ENCODE measurements around the gene UBXN6.

DNA sequence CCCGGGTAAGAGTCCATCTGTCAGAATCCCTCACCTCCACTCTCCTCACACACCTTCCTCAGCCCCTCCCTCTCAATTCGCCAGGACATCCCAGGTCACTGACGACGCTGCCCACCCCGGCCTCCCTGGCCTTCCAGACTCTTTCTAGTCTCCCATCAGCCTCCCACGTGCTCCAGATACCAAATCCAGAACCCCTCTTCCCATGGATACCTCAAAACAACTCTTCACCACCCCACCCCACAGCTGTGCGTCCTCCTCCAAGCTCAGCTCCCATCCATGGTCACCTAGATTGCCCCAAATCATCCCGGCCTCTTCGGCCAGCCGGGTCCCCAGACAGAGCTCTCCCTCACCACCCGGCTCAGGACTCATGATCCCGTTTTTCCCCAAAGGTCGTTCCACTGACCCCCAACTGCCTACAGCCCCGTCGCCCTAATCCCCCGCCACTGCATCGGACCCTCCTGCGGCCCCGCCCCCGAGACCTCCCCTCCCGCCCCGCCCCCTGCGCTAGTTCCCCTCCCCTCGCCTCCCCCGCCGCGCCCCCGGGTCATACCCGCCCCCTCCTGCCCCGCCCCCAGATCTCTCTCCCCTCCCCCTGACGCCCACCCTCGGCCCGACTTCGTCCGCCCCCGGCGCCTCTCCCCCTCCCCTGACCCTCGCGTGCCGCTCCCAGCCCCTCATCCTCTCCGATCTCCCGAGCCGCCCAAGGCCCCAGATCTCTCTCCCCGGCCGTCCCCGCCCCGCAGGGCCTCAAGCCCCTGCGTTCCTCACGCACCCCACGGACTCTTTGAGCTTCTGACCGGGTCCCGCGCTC is 546 bp downstream of the UBXN6 start:
- TF ChIP-seq POLR2AphosphoS5 (IDR thresholded peaks at IDR 0.05) (no peak), POLR2A (IDR thresholded peaks at IDR 0.05) (no peak)
- TF ChIP-seq, protein P1, sequence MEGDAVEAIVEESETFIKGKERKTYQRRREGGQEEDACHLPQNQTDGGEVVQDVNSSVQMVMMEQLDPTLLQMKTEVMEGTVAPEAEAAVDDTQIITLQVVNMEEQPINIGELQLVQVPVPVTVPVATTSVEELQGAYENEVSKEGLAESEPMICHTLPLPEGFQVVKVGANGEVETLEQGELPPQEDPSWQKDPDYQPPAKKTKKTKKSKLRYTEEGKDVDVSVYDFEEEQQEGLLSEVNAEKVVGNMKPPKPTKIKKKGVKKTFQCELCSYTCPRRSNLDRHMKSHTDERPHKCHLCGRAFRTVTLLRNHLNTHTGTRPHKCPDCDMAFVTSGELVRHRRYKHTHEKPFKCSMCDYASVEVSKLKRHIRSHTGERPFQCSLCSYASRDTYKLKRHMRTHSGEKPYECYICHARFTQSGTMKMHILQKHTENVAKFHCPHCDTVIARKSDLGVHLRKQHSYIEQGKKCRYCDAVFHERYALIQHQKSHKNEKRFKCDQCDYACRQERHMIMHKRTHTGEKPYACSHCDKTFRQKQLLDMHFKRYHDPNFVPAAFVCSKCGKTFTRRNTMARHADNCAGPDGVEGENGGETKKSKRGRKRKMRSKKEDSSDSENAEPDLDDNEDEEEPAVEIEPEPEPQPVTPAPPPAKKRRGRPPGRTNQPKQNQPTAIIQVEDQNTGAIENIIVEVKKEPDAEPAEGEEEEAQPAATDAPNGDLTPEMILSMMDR (IDR thresholded peaks at IDR 0.05 in 8 of 11, conservative IDR thresholded peaks at IDR 0.05 in 3 of 11) = no peak
